ENCODE results near the gene C5orf47. TPM values are rescaled to one million over a fixed set of nuclear protein-coding genes. Genes with fewer than 3 reads are reported as not detected.

C5orf47 gene
- total and polyA plus RNA-seq, 2 of the 8 experiments (the other 6 are each of a cell fraction or from before 2014, with no cell fraction given), result 0.11 TPM; not detected in 1

DNA sequence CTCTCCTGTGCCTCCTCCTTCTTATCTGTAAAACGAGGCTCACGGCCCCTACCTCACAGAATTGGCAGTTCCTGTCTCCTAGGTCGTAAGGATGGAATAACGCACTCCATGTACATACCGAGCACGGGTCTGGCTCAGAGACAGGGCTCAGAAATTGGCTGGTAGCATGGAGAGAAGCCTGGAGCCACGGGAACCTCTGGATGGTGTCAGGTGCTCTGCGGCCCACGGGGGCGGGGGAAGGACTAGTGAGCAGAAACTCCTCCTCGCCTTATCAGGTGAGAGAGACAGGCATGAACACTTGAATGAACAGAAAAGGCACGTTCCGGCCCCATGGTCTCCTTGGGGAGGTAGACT lies 15.4 kb upstream of the C5orf47 start:
- Histone ChIP-seq H2BK5ac (ENCODE audit: low read depth, low read length) (peak overlapping the region; percentile 79), H3K23ac (ENCODE audit: insufficient read length) (no peak overlapping the region), H3K79me2 (ENCODE audit: control insufficient read depth in 1 of 2, insufficient read depth in 2 of 2, low read length in 2 of 2) (no peaks in the 10 kb centered on the region), H3K27ac (ENCODE audit: low read depth, low read length) (no peak overlapping the region), H3K4me3 (ENCODE audit: extremely low read depth in 1 of 4, insufficient read depth in 2 of 4, low read depth in 3 of 4, low read length in 4 of 4) (peak overlapping the region; percentile 19 to 61 (median 56); a peak in 7 of 8 replicates), H3K14ac (ENCODE audit: insufficient read length) (no peak overlapping the region), H3K4me1 (replicated peaks in 1 of 4; ENCODE audit: control insufficient read depth in 3 of 4, insufficient read depth in 4 of 4, low read length in 3 of 4) (peaks cover 2 to 17% (median 10%) of the 10 kb centered on the region in 4 experiments), H2BK12ac (ENCODE audit: low read depth, low read length) (peak overlapping the region; percentile 98), H2BK20ac (ENCODE audit: low read length) (peak overlapping the region; percentile 93; the same call in 1 of the 2 replicates), H3K36me3 (ENCODE audit: control insufficient read depth in 2 of 4, insufficient read depth in 4 of 4, low read length in 3 of 4) (no peaks in the 10 kb centered on the region), H3K9me3 (ENCODE audit: insufficient read depth in 2 of 2, low read depth in 1 of 2, low read length in 1 of 2) (no peaks in the 10 kb centered on the region), H4K8ac (ENCODE audit: extremely low read depth, insufficient read depth, low read length) (no peak overlapping the region), H4K91ac (replicated peaks; ENCODE audit: insufficient read length, low read length) (no peak overlapping the region), H2AFZ (ENCODE audit: low read length) (peak overlapping the region; percentile 94; the same call in 1 of the 2 replicates), H4K5ac (ENCODE audit: insufficient read length, low read depth, low read length) (no peak overlapping the region), H3K23me2 (ENCODE audit: low read depth, low read length) (peaks cover 5% of the 10 kb centered on the region), H2BK15ac (ENCODE audit: low read length) (peak overlapping the region; percentile 88; the same call in 1 of the 2 replicates), H3K4ac (replicated peaks; ENCODE audit: insufficient read length, low read depth, low read length) (no peak overlapping the region), H4K20me1 (replicated peaks in 1 of 2; ENCODE audit: control insufficient read depth in 1 of 2, insufficient read depth in 2 of 2, low read length in 2 of 2) (no peaks in the 10 kb centered on the region), H3K9ac (replicated peaks in 1 of 4; ENCODE audit: extremely low read depth in 1 of 4, low read depth in 3 of 4, low read length in 3 of 4) (peak overlapping the region in 2 of 4 experiments; percentile 26 to 52; a peak in 2 of 7 replicates), H2BK120ac (replicated peaks; ENCODE audit: low read depth, low read length) (no peak overlapping the region), H3K4me2 (ENCODE audit: insufficient read depth in 1 of 2, low read depth in 2 of 2, low read length in 2 of 2) (peak overlapping the region; percentile 48 to 72), H3K27me3 (replicated peaks in 1 of 4; ENCODE audit: control insufficient read depth in 3 of 4, extremely low read depth in 1 of 4, insufficient read depth in 3 of 4, low read length in 3 of 4) (no peaks in the 10 kb centered on the region; a peak in 1 of 7 replicates), H3K18ac (ENCODE audit: extremely low read depth, low read length) (peak overlapping the region; percentile 97), H3K56ac (replicated peaks; ENCODE audit: insufficient read length, low read depth, low read length) (no peak overlapping the region), H2AK5ac (ENCODE audit: low read depth, low read length) (no peak overlapping the region), H3K79me1 (ENCODE audit: low read depth, low read length) (no peaks in the 10 kb centered on the region)
- ChIA-PET POLR2A (ENCODE audit: partially characterized antibody) (interaction anchor here (0.9 to 2.3 kb wide), 12 partner anchors 10 to 392 kb away, joined by 3 to 35 read pairs (median 3); partner anchors contain the start of gene CPEB4), CTCF (ENCODE audit: partially characterized antibody) (interaction anchor here (0.6 to 4.1 kb wide), 57 partner anchors 10 to 645 kb away, joined by 3 to 35 read pairs (median 5); partner anchors contain the start of genes BOD1 and STC2)
- peak in 1 of 2 experiments; percentile 70 for DNase-seq (ENCODE audit: low read depth in 1 of 2, low spot score in 2 of 2)
- WGBS, 2 experiments (ENCODE audit: extremely low coverage in 1 of 2, insufficient coverage in 1 of 2, insufficient read length in 1 of 2, insufficient replicate concordance in 2 of 2, low coverage in 1 of 2, low lambda C conversion rate in 2 of 2, missing lambda C conversion rate in 1 of 2), result 54% methylated on average over 13 of the region's 13 CpGs; no CpG with 5 or more reads in 1 of the 2 experiments
- FAIRE-seq, result no peak
- TF ChIP-seq, protein P1, sequence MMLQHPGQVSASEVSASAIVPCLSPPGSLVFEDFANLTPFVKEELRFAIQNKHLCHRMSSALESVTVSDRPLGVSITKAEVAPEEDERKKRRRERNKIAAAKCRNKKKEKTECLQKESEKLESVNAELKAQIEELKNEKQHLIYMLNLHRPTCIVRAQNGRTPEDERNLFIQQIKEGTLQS (IDR thresholded peaks at IDR 0.05; ENCODE audit: insufficient read depth, low read depth, low read length), result 0 out of 2 replicates have a peak, but pooled peaks have one; percentile 8

Data from H1 (cell line).